WERI-Rb-1 (cell line): ENCODE results near the gene WNK2.
A peak's percentile ranks its signal among the peaks of the same experiment; 100 is the strongest.

Source experiments
- DNase-seq: peaks from one replicate; pipeline ENCODE4 v3.0.0-alpha.2; 2020
- H3K27ac ChIP-seq: fragments of 250-450 bp; sonication (Bioruptor Pico); 2 replicates; pipeline ENCODE4 v1.5.1; 2020; ENCODE audit warnings: mild to moderate bottlenecking, moderate library complexity
- H3K27me3 ChIP-seq: fragments of 250-450 bp; sonication (Bioruptor Pico); 2 replicates; pipeline ENCODE4 v1.5.1; 2021; ENCODE audit warnings: mild to moderate bottlenecking, low read depth, moderate library complexity; ENCODE audit not compliant: insufficient read depth, severe bottlenecking
- H3K36me3 ChIP-seq: fragments of 250-450 bp; sonication (Bioruptor Pico); 2 replicates; pipeline ENCODE4 v1.5.1; 2020; ENCODE audit warnings: mild to moderate bottlenecking, moderate library complexity
- H3K4me3 ChIP-seq: 2 replicates; pipeline ENCODE4 v1.5.1; 2011; ENCODE audit warnings: low read depth, mild to moderate bottlenecking, control low read depth, low read length
- H3K9me3 ChIP-seq: fragments of 250-450 bp; sonication (Bioruptor Pico); 2 replicates; pipeline ENCODE4 v1.5.1; 2021; ENCODE audit warnings: mild to moderate bottlenecking, moderate library complexity; ENCODE audit not compliant: severe bottlenecking
- TF ChIP-seq, protein P1 (sequence below): IDR thresholded peaks from 2 replicates; pipeline ENCODE4 v1.5.1; 2011; ENCODE audit warnings: low read depth, mild to moderate bottlenecking, control low read depth, inconsistent platforms, low read length

WNK2 gene

DNA sequence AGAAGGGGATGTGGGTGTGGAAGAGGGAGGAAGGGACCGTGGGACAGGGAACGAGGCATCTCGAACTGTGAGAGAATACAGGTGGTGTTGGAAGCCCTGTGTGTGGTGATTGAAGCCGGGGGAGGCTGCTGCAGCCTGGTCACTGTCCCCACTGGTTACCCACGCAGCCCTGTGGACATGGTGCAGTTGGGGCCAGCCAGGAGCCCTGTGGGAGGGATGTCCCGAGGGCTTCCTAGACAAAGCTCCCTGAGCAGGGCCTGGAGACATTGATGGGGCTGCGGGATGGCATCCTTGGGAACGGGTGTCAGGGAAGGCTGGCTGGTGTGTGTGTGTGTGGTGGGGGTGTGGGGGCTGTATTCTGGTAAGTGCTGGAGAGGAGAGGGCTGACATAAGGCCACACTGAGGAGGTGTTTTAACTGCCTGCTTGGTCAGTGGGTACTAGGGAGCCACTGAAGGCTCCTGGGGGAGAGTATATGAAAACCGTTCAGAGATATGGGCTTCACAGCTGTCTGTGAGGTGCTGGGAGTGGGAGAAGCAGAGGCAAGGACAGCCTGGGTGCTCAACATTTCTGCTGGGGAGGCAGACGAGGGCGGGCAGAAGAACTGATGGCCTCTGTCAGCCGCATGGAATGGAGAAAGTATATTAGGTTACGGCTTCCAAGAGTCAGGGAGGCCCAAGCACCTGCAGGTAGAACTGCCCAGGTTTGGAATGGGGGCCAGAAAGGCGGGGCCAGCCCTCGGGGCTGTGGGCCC, 20.0 kb downstream of the WNK2 start:
- DNase-seq = no peak
- Histone ChIP-seq H3K27ac (peak overlapping the region; percentile 74), H3K9me3 (no peaks in the 10 kb centered on the region), H3K36me3 (no peaks in the 10 kb centered on the region), H3K4me3 (peak overlapping the region; percentile 26), H3K27me3 (no peaks in the 10 kb centered on the region)
- TF ChIP-seq, protein P1, sequence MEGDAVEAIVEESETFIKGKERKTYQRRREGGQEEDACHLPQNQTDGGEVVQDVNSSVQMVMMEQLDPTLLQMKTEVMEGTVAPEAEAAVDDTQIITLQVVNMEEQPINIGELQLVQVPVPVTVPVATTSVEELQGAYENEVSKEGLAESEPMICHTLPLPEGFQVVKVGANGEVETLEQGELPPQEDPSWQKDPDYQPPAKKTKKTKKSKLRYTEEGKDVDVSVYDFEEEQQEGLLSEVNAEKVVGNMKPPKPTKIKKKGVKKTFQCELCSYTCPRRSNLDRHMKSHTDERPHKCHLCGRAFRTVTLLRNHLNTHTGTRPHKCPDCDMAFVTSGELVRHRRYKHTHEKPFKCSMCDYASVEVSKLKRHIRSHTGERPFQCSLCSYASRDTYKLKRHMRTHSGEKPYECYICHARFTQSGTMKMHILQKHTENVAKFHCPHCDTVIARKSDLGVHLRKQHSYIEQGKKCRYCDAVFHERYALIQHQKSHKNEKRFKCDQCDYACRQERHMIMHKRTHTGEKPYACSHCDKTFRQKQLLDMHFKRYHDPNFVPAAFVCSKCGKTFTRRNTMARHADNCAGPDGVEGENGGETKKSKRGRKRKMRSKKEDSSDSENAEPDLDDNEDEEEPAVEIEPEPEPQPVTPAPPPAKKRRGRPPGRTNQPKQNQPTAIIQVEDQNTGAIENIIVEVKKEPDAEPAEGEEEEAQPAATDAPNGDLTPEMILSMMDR = no peak

DNA sequence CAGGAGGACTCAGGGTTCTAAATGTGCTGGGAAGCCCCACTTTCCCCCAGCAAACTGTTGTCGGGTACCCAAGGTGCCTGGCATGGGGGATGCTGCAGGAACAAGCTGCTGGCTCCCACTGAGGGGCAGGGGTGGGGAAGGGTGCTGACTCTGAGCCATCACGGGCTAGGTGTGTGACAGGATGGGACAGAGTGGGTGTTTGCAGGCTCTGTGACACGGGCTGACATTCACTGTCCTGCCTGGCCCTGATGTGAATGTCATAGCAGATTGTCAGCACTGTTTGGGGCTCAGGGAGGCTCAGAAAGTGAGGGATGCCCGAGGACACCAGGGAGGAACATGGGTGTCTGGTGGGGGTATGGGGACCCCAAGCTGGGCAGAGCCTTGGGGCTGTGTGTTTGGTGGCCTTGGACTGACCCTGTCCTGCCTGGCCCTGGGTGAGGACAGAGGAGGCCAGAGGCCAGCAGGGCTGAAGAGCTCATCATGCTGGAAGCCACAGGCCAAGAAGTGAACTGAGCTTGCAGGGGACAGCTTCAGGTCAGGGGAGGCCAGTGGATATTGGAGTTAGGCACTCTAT, 20.6 kb downstream of the WNK2 start:
- no peak overlapping the region for H3K4me3 ChIP-seq
- H3K27me3 ChIP-seq = no peaks in the 10 kb centered on the region
- no peaks in the 10 kb centered on the region for H3K9me3 ChIP-seq
- TF ChIP-seq, protein P1 = no peak
- peak; percentile 37 for DNase-seq
- peak overlapping the region; percentile 74 for H3K27ac ChIP-seq
- H3K36me3 ChIP-seq = no peaks in the 10 kb centered on the region

- H3K36me3 ChIP-seq = no peaks in the 10 kb centered on the region
- peak; percentile 67 for DNase-seq
- H3K4me3 ChIP-seq = no peak overlapping the region
- TF ChIP-seq, protein P1 = no peak
- H3K9me3 ChIP-seq = no peaks in the 10 kb centered on the region
- no peaks in the 10 kb centered on the region for H3K27me3 ChIP-seq
- peak overlapping the region; percentile 74 for H3K27ac ChIP-seq
Measured at GRCh38 chr9:93205045-93205768, 21.3 kb downstream of the WNK2 start.

- no peaks in the 10 kb centered on the region for H3K36me3 ChIP-seq
- no peak for DNase-seq
- H3K27me3 ChIP-seq = no peaks in the 10 kb centered on the region
- TF ChIP-seq, protein P1 = no peak
- H3K9me3 ChIP-seq = no peaks in the 10 kb centered on the region
- peak overlapping the region; percentile 74 for H3K27ac ChIP-seq
- no peak overlapping the region for H3K4me3 ChIP-seq
Measured at GRCh38 chr9:93205896-93206575, 22.1 kb downstream of the WNK2 start.

DNA sequence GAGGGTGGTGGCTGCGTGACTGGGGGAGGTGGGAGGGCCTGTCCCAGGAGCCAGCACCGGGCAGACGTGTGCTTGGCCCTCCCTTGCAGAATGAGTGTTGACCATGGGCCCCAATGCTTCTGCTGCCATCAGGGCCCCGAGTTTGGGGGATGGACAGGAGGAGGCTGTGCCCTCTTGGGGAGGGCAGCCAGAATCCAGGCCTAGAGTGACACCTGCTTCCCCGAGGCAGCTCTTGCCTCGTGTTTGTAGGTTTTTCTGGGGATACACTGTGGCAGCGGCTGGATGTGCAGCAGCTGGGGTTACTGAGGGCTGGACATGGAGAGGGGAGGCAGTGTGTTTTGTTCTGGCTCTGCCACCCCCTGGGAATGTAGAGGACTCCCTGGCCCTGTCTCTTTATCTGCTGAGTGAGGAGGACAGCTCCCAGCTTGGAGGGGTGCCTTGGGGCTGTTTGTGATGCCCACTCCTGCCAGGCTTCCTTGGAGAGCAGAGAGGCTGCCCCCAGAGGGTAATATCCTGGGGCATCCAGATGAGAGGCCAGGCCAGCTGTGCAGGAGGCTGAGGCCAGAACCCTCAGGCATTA, 22.7 kb downstream of the WNK2 start:
- no peak for DNase-seq
- Histone ChIP-seq H3K9me3 (no peaks in the 10 kb centered on the region), H3K36me3 (peaks cover 3% of the 10 kb centered on the region), H3K4me3 (no peak overlapping the region), H3K27me3 (no peaks in the 10 kb centered on the region), H3K27ac (peak overlapping the region; percentile 62)
- TF ChIP-seq, protein P1 = no peak
